Measurements from ENCODE around the gene STK25.

Gene STK25

GRCh38 chr2:241516520-241516965, 8.2 kb upstream of the STK25 start:
- no peak overlapping the region for H3K4me3 ChIP-seq (ENCODE audit: low read depth, low read length)
- TF ChIP-seq MAX (IDR thresholded peaks at IDR 0.05; ENCODE audit: low read depth, low read length) (no peak), MYC (IDR thresholded peaks at IDR 0.05; ENCODE audit: low read depth, low read length) (no peak), CTCF (IDR thresholded peaks at IDR 0.05; ENCODE audit: low read depth, low read length) (no peak)
- DNase-seq (ENCODE audit: low read depth), result no peak

GRCh38 chr2:241514986-241515737, 6.8 kb upstream of the STK25 start:
- TF ChIP-seq MAX (IDR thresholded peaks at IDR 0.05; ENCODE audit: low read depth, low read length) (no peak), MYC (IDR thresholded peaks at IDR 0.05; ENCODE audit: low read depth, low read length) (no peak), CTCF (IDR thresholded peaks at IDR 0.05; ENCODE audit: low read depth, low read length) (no peak), POLR2A (IDR thresholded peaks at IDR 0.05; ENCODE audit: extremely low read depth, insufficient read length) (no peak)
- no peak overlapping the region for H3K4me3 ChIP-seq (ENCODE audit: low read depth, low read length)

GRCh38 chr2:241514553-241514952, 6.2 kb upstream of the STK25 start:
- DNase-seq (ENCODE audit: low read depth), result no peak
- TF ChIP-seq MYC (IDR thresholded peaks at IDR 0.05; ENCODE audit: low read depth, low read length) (no peak), MAX (IDR thresholded peaks at IDR 0.05; ENCODE audit: low read depth, low read length) (no peak), POLR2A (IDR thresholded peaks at IDR 0.05; ENCODE audit: extremely low read depth, insufficient read length) (no peak), CTCF (IDR thresholded peaks at IDR 0.05; ENCODE audit: low read depth, low read length) (no peak)
- no peak overlapping the region for H3K4me3 ChIP-seq (ENCODE audit: low read depth, low read length)

More at GRCh38 chr2:241514986-241515737, 6.8 kb upstream of the STK25 start:
- DNase-seq (ENCODE audit: low read depth), result no peak

GRCh38 chr2:241511091-241511741, 2.8 kb upstream of the STK25 start:
- TF ChIP-seq CTCF (IDR thresholded peaks at IDR 0.05; ENCODE audit: low read depth, low read length) (no peak), MAX (IDR thresholded peaks at IDR 0.05; ENCODE audit: low read depth, low read length) (no peak), POLR2A (IDR thresholded peaks at IDR 0.05; ENCODE audit: extremely low read depth, insufficient read length) (no peak), MYC (IDR thresholded peaks at IDR 0.05; ENCODE audit: low read depth, low read length) (no peak)
- DNase-seq (ENCODE audit: low read depth), result no peak
- no peak overlapping the region for H3K4me3 ChIP-seq (ENCODE audit: low read depth, low read length)

GRCh38 chr2:241509155-241509784, 886 bp upstream of the STK25 start:
- TF ChIP-seq POLR2A (IDR thresholded peaks at IDR 0.05; ENCODE audit: extremely low read depth, insufficient read length), result no peak
- no peak for TF ChIP-seq CTCF (IDR thresholded peaks at IDR 0.05; ENCODE audit: low read depth, low read length)
- TF ChIP-seq MAX (IDR thresholded peaks at IDR 0.05; ENCODE audit: low read depth, low read length), result no peak
- TF ChIP-seq MYC (IDR thresholded peaks at IDR 0.05; ENCODE audit: low read depth, low read length), result no peak
- DNase-seq (ENCODE audit: low read depth), result no peak
- no peak overlapping the region for H3K4me3 ChIP-seq (ENCODE audit: low read depth, low read length)

All from NB4 (cell line).